ENCODE measurements around the gene COPG1. TPM values are rescaled to one million over a fixed set of nuclear protein-coding genes. Genes with fewer than 3 reads are reported as not detected.

The COPG1 gene
- polyA plus RNA-seq, 1 of the 3 experiments (the other 2 are of a cell fraction): 114 TPM

DNA sequence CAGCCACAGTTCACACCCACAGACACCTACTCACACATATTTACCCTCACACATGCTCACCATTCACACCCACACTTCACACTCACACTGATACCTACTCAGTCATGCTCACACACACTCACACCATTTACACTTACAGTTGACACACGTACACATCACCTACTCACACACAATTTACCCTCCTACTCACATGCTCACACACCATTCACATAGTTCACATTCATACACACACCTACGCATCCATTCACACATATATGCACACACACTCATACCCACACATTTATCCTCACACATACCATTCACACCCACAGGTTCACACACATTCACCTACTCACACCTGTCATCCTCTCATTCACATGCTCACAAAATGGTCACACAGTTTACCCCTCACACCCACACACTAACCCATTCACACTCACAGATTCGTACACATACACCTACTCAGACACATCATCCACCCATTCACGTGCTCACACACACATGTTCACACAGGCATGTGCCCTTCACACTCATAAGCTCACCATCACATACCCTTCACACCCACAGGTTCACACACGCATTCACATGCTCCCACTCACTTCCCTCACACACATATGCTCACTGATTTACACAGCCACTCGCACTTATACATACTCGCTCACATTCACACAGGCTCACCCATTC is 71.5 kb downstream of the COPG1 start:
- Histone ChIP-seq H3K4me2 (no peak overlapping the region), H2AFZ (ENCODE audit: low read depth) (no peak overlapping the region), H3K9ac (no peak overlapping the region), H3K9me2 (no peaks in the 10 kb centered on the region), H3K4me3 (ENCODE audit: low read depth in 2 of 2, low read length in 1 of 2) (no peak overlapping the region), H3F3A (replicated peaks; ENCODE audit: insufficient read depth) (no peaks in the 10 kb centered on the region), H3K36me3 (replicated peaks in 1 of 2; ENCODE audit: control insufficient read depth in 1 of 2, insufficient read depth in 2 of 2, low read length in 1 of 2) (no peaks in the 10 kb centered on the region), H3K9me3 (no peaks in the 10 kb centered on the region), H3K4me1 (ENCODE audit: control insufficient read depth in 1 of 2, insufficient read depth in 2 of 2, low read depth in 1 of 2, low read length in 1 of 2) (peaks cover 0 to 7% of the 10 kb centered on the region in 2 experiments; a peak in 1 of 4 replicates), H3K27ac (ENCODE audit: low read depth in 2 of 2, low read length in 1 of 2) (no peak overlapping the region), H3K27me3 (ENCODE audit: insufficient read depth) (no peaks in the 10 kb centered on the region), H4K20me1 (ENCODE audit: insufficient read depth) (no peaks in the 10 kb centered on the region), H3K79me2 (ENCODE audit: insufficient read depth) (peaks cover 13% of the 10 kb centered on the region; the same call in 1 of the 2 replicates)
- no peak for TF ChIP-seq RFX5 (IDR thresholded peaks at IDR 0.05; ENCODE audit: low read length)
- TF ChIP-seq YY1 (IDR thresholded peaks at IDR 0.05; ENCODE audit: low read depth): no peak
- POLR2A ChIA-PET: no interaction called here
- CTCF ChIA-PET: interaction anchor here (0.9 to 1.3 kb wide), 3 partner anchors 8 to 15 kb away, joined by 3 to 4 read pairs (median 3); no protein-coding TSS in a partner anchor
- WGBS (ENCODE audit: low lambda C conversion rate): 96% methylated on average over 7 of the region's 7 CpGs
- DNase-seq: no peak

DNA sequence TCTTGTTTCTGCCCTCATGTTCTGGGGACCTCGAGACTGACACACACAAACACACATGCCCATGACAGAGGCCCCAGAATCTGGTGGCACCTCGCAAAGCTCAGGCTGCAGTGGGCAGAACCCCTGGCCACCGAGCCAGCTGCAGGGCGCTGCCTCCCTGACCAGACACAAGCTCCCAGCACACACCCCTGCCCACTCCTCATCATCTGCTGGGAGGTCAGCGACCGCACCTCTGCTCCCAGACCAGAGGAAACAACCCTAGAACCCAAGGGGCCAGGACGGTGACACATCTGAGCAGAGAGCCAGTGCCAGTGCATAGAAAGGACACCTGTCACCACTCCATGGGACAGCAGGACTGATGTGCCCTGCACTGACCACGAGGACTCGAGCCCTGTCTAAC is 72.5 kb downstream of the COPG1 start:
- H3K9me3 ChIP-seq: no peaks in the 10 kb centered on the region
- H3K27me3 ChIP-seq (ENCODE audit: insufficient read depth): no peaks in the 10 kb centered on the region
- no peaks in the 10 kb centered on the region for H3F3A ChIP-seq (replicated peaks; ENCODE audit: insufficient read depth)
- DNase-seq: no peak
- H3K27ac ChIP-seq (ENCODE audit: low read depth in 2 of 2, low read length in 1 of 2): no peak overlapping the region
- H3K4me2 ChIP-seq: no peak overlapping the region
- ChIA-PET POLR2A (no interaction called here), CTCF (interaction anchor here (1.1 kb wide), 1 partner anchor 14 kb away, joined by 3 read pairs; no protein-coding TSS in a partner anchor)
- no peaks in the 10 kb centered on the region for H3K36me3 ChIP-seq (replicated peaks in 1 of 2; ENCODE audit: control insufficient read depth in 1 of 2, insufficient read depth in 2 of 2, low read length in 1 of 2)
- H4K20me1 ChIP-seq (ENCODE audit: insufficient read depth): no peaks in the 10 kb centered on the region
- WGBS (ENCODE audit: low lambda C conversion rate): 88% methylated on average over 9 of the region's 9 CpGs
- TF ChIP-seq FOSL2 (IDR thresholded peaks at IDR 0.05; ENCODE audit: borderline replicate concordance, low read depth): no peak
- no peak for TF ChIP-seq RFX5 (IDR thresholded peaks at IDR 0.05; ENCODE audit: low read length)
- TF ChIP-seq FOXJ3 (CRISPR knock-in tag; IDR thresholded peaks at IDR 0.05): no peak
- TF ChIP-seq MEF2A (IDR thresholded peaks at IDR 0.05; ENCODE audit: borderline replicate concordance, low read depth): no peak
- TF ChIP-seq, protein P1, sequence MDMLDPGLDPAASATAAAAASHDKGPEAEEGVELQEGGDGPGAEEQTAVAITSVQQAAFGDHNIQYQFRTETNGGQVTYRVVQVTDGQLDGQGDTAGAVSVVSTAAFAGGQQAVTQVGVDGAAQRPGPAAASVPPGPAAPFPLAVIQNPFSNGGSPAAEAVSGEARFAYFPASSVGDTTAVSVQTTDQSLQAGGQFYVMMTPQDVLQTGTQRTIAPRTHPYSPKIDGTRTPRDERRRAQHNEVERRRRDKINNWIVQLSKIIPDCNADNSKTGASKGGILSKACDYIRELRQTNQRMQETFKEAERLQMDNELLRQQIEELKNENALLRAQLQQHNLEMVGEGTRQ (IDR thresholded peaks at IDR 0.05; ENCODE audit: borderline replicate concordance, low read depth, low read length): no peak
- no peak for TF ChIP-seq MXI1 (IDR thresholded peaks at IDR 0.05; ENCODE audit: low read depth, low read length)
- TF ChIP-seq EZH2phosphoT487 (IDR thresholded peaks at IDR 0.05; ENCODE audit: borderline replicate concordance, low read depth): no peak
- no peak for TF ChIP-seq CHD2 (IDR thresholded peaks at IDR 0.05; ENCODE audit: low read length, partially characterized antibody)
- TF ChIP-seq FOXM1 (IDR thresholded peaks at IDR 0.05; ENCODE audit: low read depth): no peak
- TF ChIP-seq ELF1 (IDR thresholded peaks at IDR 0.05): no peak
- TF ChIP-seq, protein P2, sequence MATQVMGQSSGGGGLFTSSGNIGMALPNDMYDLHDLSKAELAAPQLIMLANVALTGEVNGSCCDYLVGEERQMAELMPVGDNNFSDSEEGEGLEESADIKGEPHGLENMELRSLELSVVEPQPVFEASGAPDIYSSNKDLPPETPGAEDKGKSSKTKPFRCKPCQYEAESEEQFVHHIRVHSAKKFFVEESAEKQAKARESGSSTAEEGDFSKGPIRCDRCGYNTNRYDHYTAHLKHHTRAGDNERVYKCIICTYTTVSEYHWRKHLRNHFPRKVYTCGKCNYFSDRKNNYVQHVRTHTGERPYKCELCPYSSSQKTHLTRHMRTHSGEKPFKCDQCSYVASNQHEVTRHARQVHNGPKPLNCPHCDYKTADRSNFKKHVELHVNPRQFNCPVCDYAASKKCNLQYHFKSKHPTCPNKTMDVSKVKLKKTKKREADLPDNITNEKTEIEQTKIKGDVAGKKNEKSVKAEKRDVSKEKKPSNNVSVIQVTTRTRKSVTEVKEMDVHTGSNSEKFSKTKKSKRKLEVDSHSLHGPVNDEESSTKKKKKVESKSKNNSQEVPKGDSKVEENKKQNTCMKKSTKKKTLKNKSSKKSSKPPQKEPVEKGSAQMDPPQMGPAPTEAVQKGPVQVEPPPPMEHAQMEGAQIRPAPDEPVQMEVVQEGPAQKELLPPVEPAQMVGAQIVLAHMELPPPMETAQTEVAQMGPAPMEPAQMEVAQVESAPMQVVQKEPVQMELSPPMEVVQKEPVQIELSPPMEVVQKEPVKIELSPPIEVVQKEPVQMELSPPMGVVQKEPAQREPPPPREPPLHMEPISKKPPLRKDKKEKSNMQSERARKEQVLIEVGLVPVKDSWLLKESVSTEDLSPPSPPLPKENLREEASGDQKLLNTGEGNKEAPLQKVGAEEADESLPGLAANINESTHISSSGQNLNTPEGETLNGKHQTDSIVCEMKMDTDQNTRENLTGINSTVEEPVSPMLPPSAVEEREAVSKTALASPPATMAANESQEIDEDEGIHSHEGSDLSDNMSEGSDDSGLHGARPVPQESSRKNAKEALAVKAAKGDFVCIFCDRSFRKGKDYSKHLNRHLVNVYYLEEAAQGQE (IDR thresholded peaks at IDR 0.05; ENCODE audit: low read depth, low read length): no peak
- no peak for TF ChIP-seq EP300 (IDR thresholded peaks at IDR 0.05; ENCODE audit: borderline replicate concordance in 1 of 2, low read depth in 1 of 2, low read length in 1 of 2)
- no peak for TF ChIP-seq JUND (IDR thresholded peaks at IDR 0.05)
- TF ChIP-seq TAF1 (IDR thresholded peaks at IDR 0.05; ENCODE audit: borderline replicate concordance, low read depth, low read length): no peak
- H2AFZ ChIP-seq (ENCODE audit: low read depth): no peak overlapping the region
- peaks cover 10% of the 10 kb centered on the region; the same call in 1 of the 2 replicates for H3K79me2 ChIP-seq (ENCODE audit: insufficient read depth)
- no peak overlapping the region for H3K9ac ChIP-seq
- no peaks in the 10 kb centered on the region for H3K9me2 ChIP-seq
- H3K4me1 ChIP-seq (ENCODE audit: control insufficient read depth in 1 of 2, insufficient read depth in 2 of 2, low read depth in 1 of 2, low read length in 1 of 2): peaks cover 0 to 6% of the 10 kb centered on the region in 2 experiments; a peak in 1 of 4 replicates
- H3K4me3 ChIP-seq (ENCODE audit: low read depth in 2 of 2, low read length in 1 of 2): no peak overlapping the region
